Natural killer cell treated with Interleukin-12 subunit alpha and Interleukin-12 subunit beta and Interleukin-15 and Interleukin-18, amount 100 ng/mL, for 72 hours (primary cell): ENCODE measurements around the gene ZNF423. TPM values are rescaled to one million over a fixed set of nuclear protein-coding genes. Genes with fewer than 3 reads are reported as not detected.

Source experiments
- ATAC-seq, 2 donors: fragments of 150-1000 bp; cut with Tn5 transposase in 1 of 2; sonication (Bioruptor Pico), chemical (Tn5 transposase) in 1 of 2; 2 replicates each; pipeline ENCODE4 v1.10.0; 2021
- DNase-seq: peaks from one replicate; pipeline ENCODE4 v3.0.0; 2022; ENCODE audit warnings: low spot score
- H3K27ac Mint-ChIP-seq, 2 donors: 1 replicate in 1 of 2; 2 replicates in 1 of 2; pipeline ENCODE4 v1.8.0; 2022; ENCODE audit warnings: mixed read lengths in 2 of 2, mild to moderate bottlenecking in 1 of 2, moderate library complexity in 1 of 2
- H3K27me3 Mint-ChIP-seq, 2 donors: 1 replicate in 1 of 2; 2 replicates in 1 of 2; pipeline ENCODE4 v1.8.0; 2022; ENCODE audit warnings: mixed read lengths in 2 of 2
- H3K36me3 Mint-ChIP-seq: one replicate; pipeline ENCODE4 v1.8.0; 2022; ENCODE audit warnings: mixed read lengths
- H3K4me1 Mint-ChIP-seq, 2 donors: 1 replicate in 1 of 2; 2 replicates in 1 of 2; pipeline ENCODE4 v1.8.0; 2022; ENCODE audit warnings: low read depth in 2 of 2, mixed read lengths in 2 of 2, mild to moderate bottlenecking in 1 of 2
- H3K4me3 Mint-ChIP-seq: one replicate; pipeline ENCODE4 v1.8.0; 2022; ENCODE audit warnings: mixed read lengths
- H3K9me3 Mint-ChIP-seq: 2 replicates; pipeline ENCODE4 v1.8.0; 2022; ENCODE audit warnings: mixed read lengths
- total RNA-seq, 2 donors: library from RNA; stranded (reverse); gene quantifications; one replicate each; pipeline ENCODE4 v1.2.3, GENCODE V29; 2022

Gene ZNF423
- total RNA-seq, 2 donors from 2014 or later: not detected

GRCh38 chr16:49440156-49441065, 415.5 kb downstream of the ZNF423 start:
- Mint-ChIP-seq H3K27ac (peak overlapping the region in 1 of 2 donors; percentile 46), H3K36me3 (no peaks in the 10 kb centered on the region), H3K27me3 (peaks cover 4 to 9% of the 10 kb centered on the region in 2 donors), H3K4me1 (peaks cover 5 to 16% of the 10 kb centered on the region in 2 donors), H3K4me3 (no peak overlapping the region), H3K9me3 (no peaks in the 10 kb centered on the region)
- ATAC-seq: no peak
- DNase-seq: no peak

- peaks cover 5 to 16% of the 10 kb centered on the region in 2 donors for H3K4me1 Mint-ChIP-seq
- H3K36me3 Mint-ChIP-seq: no peaks in the 10 kb centered on the region
- ATAC-seq (no peak), DNase-seq (no peak)
- H3K27me3 Mint-ChIP-seq: peaks cover 4 to 9% of the 10 kb centered on the region in 2 donors
- no peak overlapping the region for H3K4me3 Mint-ChIP-seq
- no peaks in the 10 kb centered on the region for H3K9me3 Mint-ChIP-seq
- H3K27ac Mint-ChIP-seq: no peak overlapping the region
These were observed 416.2 kb downstream of the ZNF423 start for GRCh38 chr16:49439676-49440075.

DNA sequence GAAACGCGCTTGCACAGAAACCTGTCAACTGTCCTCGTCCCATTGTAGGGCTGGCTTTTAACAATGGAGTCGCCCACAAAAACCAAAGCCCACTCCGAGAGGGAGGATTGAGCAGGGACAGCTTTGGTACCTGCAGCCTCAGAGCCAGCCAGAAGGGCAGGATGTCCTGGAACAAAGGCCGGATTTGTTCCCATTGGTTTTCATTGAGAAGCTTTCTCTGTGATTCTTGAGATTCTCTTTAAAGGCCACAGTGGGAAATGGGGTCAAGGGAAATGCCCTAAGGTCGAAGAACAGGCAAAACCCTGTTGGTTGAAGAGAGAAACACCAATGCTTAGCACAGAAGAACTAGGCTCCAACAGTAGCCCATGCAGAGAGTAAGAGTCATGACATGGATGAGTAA, 416.9 kb downstream of the ZNF423 start:
- H3K27ac Mint-ChIP-seq: no peak overlapping the region
- DNase-seq: no peak
- no peak overlapping the region for H3K4me3 Mint-ChIP-seq
- peaks cover 5 to 16% of the 10 kb centered on the region in 2 donors for H3K4me1 Mint-ChIP-seq
- H3K27me3 Mint-ChIP-seq: peaks cover 4 to 9% of the 10 kb centered on the region in 2 donors
- H3K9me3 Mint-ChIP-seq: no peaks in the 10 kb centered on the region
- no peaks in the 10 kb centered on the region for H3K36me3 Mint-ChIP-seq
- no peak for ATAC-seq

Other genes starting within 250 kb of the ZNF423 start
- 10 to 100 TPM; 22.1 to 26.6 TPM for gene CNEP1R1, start 169.1 kb upstream of the ZNF423 start, total RNA-seq
- gene HEATR3, start 209.9 kb upstream of the ZNF423 start, total RNA-seq: 10 to 100 TPM; 25.4 to 46.6 TPM